ENCODE results near the gene ZFYVE19. TPM values are rescaled to one million over a fixed set of nuclear protein-coding genes. Genes with fewer than 3 reads are reported as not detected.

The ZFYVE19 gene
- total and polyA plus RNA-seq, 3 experiments from 2014 or later: 22.3 to 25.5 (median 22.5) TPM

- H3K27me3 ChIP-seq (ENCODE audit: insufficient read depth, low read length, poor library complexity, severe bottlenecking): no peaks in the 10 kb centered on the region
- peak in 1 of 5 donors; percentile 9 for DNase-seq
- Mint-ChIP-seq H3K36me3 (peaks cover 4 to 29% (median 13%) of the 10 kb centered on the region in 3 donors), H3K27ac (peak overlapping the region in 3 of 8 donors; percentile 26 to 46 (median 41)), H3K9me3 (no peaks in the 10 kb centered on the region), H3K4me3 (no peak overlapping the region), H3K4me1 (peaks cover 22 to 29% (median 27%) of the 10 kb centered on the region in 3 donors), H3K27me3 (no peaks in the 10 kb centered on the region)
- no peaks in the 10 kb centered on the region for H3K4me1 ChIP-seq (ENCODE audit: insufficient read depth, low read length)
- H3K4me3 ChIP-seq (ENCODE audit: low read length): no peak overlapping the region
- H3K36me3 ChIP-seq (ENCODE audit: insufficient read depth, low read length): no peaks in the 10 kb centered on the region
- ChIA-PET POLR2A (no interaction called here), CTCF (interaction anchor here (1.6 to 3.0 kb wide), 2 partner anchors 11 kb away, joined by 4 to 12 read pairs; no protein-coding TSS in a partner anchor)
- H3K9me3 ChIP-seq (ENCODE audit: low read length): no peaks in the 10 kb centered on the region
- no peak overlapping the region for H3K27ac ChIP-seq (ENCODE audit: low read depth, low read length)
Measured at GRCh38 chr15:40793216-40793989, 13.5 kb upstream of the ZFYVE19 start.

GRCh38 chr15:40796041-40796440 is 10.8 kb upstream of the ZFYVE19 start:
- H3K4me1 ChIP-seq (ENCODE audit: insufficient read depth, low read length): no peaks in the 10 kb centered on the region
- Mint-ChIP-seq H3K9me3 (no peaks in the 10 kb centered on the region), H3K36me3 (peaks cover 4 to 45% (median 17%) of the 10 kb centered on the region in 3 donors), H3K27ac (no peak overlapping the region), H3K4me3 (no peak overlapping the region), H3K4me1 (peaks cover 23 to 36% (median 35%) of the 10 kb centered on the region in 3 donors), H3K27me3 (no peaks in the 10 kb centered on the region)
- H3K9me3 ChIP-seq (ENCODE audit: low read length): no peaks in the 10 kb centered on the region
- H3K36me3 ChIP-seq (ENCODE audit: insufficient read depth, low read length): no peaks in the 10 kb centered on the region
- H3K27ac ChIP-seq (ENCODE audit: low read depth, low read length): no peak overlapping the region
- H3K4me3 ChIP-seq (ENCODE audit: low read length): no peak overlapping the region
- H3K27me3 ChIP-seq (ENCODE audit: insufficient read depth, low read length, poor library complexity, severe bottlenecking): no peaks in the 10 kb centered on the region
- CTCF ChIA-PET: interaction anchor here (0.9 kb wide), 1 partner anchor 8 kb away, joined by 4 read pairs; no protein-coding TSS in a partner anchor
- no peak for DNase-seq
- POLR2A ChIA-PET: no interaction called here

DNA sequence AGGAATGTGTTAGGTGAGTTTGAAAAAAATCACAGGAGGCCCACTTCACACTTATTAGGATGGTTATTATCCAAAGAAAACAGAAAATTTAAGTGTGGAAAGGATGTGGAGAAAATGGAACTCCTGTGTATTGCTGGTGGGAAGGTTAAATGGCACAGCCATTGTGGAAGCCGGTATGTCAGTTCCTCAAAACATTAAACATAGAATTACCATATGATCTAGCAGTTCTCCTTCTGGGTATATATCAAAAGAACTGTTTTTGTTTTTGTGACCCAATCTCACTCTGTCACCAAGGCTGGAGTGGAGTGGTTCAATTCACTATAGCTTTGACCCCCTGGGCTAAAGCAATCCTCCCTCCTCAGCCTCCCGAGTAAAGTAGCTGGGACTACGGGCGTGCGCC is 10.4 kb upstream of the ZFYVE19 start:
- peaks cover 25 to 39% (median 37%) of the 10 kb centered on the region in 3 donors for H3K4me1 Mint-ChIP-seq
- peak overlapping the region in 1 of 8 donors; percentile 17 for H3K27ac Mint-ChIP-seq
- H3K27me3 ChIP-seq (ENCODE audit: insufficient read depth, low read length, poor library complexity, severe bottlenecking): no peaks in the 10 kb centered on the region
- no peaks in the 10 kb centered on the region for H3K27me3 Mint-ChIP-seq
- no peak overlapping the region for H3K27ac ChIP-seq (ENCODE audit: low read depth, low read length)
- H3K4me3 Mint-ChIP-seq: no peak overlapping the region
- ChIA-PET POLR2A (no interaction called here), CTCF (interaction anchor here (0.9 to 1.0 kb wide), 2 partner anchors 9 to 14 kb away, joined by 4 read pairs; no protein-coding TSS in a partner anchor)
- no peaks in the 10 kb centered on the region for H3K9me3 ChIP-seq (ENCODE audit: low read length)
- H3K36me3 Mint-ChIP-seq: peaks cover 4 to 48% (median 19%) of the 10 kb centered on the region in 3 donors
- H3K36me3 ChIP-seq (ENCODE audit: insufficient read depth, low read length): no peaks in the 10 kb centered on the region
- no peak for DNase-seq
- no peaks in the 10 kb centered on the region for H3K9me3 Mint-ChIP-seq
- no peaks in the 10 kb centered on the region for H3K4me1 ChIP-seq (ENCODE audit: insufficient read depth, low read length)
- H3K4me3 ChIP-seq (ENCODE audit: low read length): no peak overlapping the region

GRCh38 chr15:40799523-40799922 is 7.4 kb upstream of the ZFYVE19 start:
- CTCF ChIA-PET: interaction anchor here (1.0 kb wide), 1 partner anchor 14 kb away, joined by 3 read pairs; no protein-coding TSS in a partner anchor
- no peaks in the 10 kb centered on the region for H3K9me3 Mint-ChIP-seq
- peaks cover 26 to 47% (median 40%) of the 10 kb centered on the region in 3 donors for H3K4me1 Mint-ChIP-seq
- no peaks in the 10 kb centered on the region for H3K4me1 ChIP-seq (ENCODE audit: insufficient read depth, low read length)
- no peaks in the 10 kb centered on the region for H3K27me3 Mint-ChIP-seq
- H3K27me3 ChIP-seq (ENCODE audit: insufficient read depth, low read length, poor library complexity, severe bottlenecking): no peaks in the 10 kb centered on the region
- no peak overlapping the region for H3K27ac Mint-ChIP-seq
- POLR2A ChIA-PET: no interaction called here
- H3K36me3 ChIP-seq (ENCODE audit: insufficient read depth, low read length): no peaks in the 10 kb centered on the region
- H3K36me3 Mint-ChIP-seq: peaks cover 4 to 42% (median 14%) of the 10 kb centered on the region in 3 donors
- H3K4me3 Mint-ChIP-seq: no peak overlapping the region
- no peak for DNase-seq
- H3K27ac ChIP-seq (ENCODE audit: low read depth, low read length): no peak overlapping the region
- H3K9me3 ChIP-seq (ENCODE audit: low read length): no peaks in the 10 kb centered on the region
- H3K4me3 ChIP-seq (ENCODE audit: low read length): no peak overlapping the region

- Histone ChIP-seq H3K27ac (ENCODE audit: low read depth, low read length) (no peak overlapping the region), H3K9me3 (ENCODE audit: low read length) (no peaks in the 10 kb centered on the region), H3K27me3 (ENCODE audit: insufficient read depth, low read length, poor library complexity, severe bottlenecking) (no peaks in the 10 kb centered on the region), H3K36me3 (ENCODE audit: insufficient read depth, low read length) (no peaks in the 10 kb centered on the region), H3K4me1 (ENCODE audit: insufficient read depth, low read length) (peaks cover 10% of the 10 kb centered on the region), H3K4me3 (ENCODE audit: low read length) (no peak overlapping the region)
- no peak for DNase-seq
- no peaks in the 10 kb centered on the region for H3K9me3 Mint-ChIP-seq
- H3K27me3 Mint-ChIP-seq: no peaks in the 10 kb centered on the region
- ChIA-PET POLR2A (no interaction called here), CTCF (no interaction called here)
- H3K36me3 Mint-ChIP-seq: peaks cover 3 to 44% (median 14%) of the 10 kb centered on the region in 3 donors
- H3K4me1 Mint-ChIP-seq: peaks cover 32 to 57% (median 42%) of the 10 kb centered on the region in 3 donors
- H3K27ac Mint-ChIP-seq: peak overlapping the region in 1 of 8 donors; percentile 52
- peak overlapping the region in 1 of 7 donors; percentile 46 for H3K4me3 Mint-ChIP-seq
Measured at GRCh38 chr15:40803076-40803475, 3.8 kb upstream of the ZFYVE19 start.

- no peak overlapping the region for H3K4me3 ChIP-seq (ENCODE audit: low read length)
- H3K36me3 Mint-ChIP-seq: peaks cover 0 to 40% (median 9%) of the 10 kb centered on the region in 3 donors
- ChIA-PET CTCF (no interaction called here), POLR2A (interaction anchor here (0.6 kb wide), 1 partner anchor 94 kb away, joined by 3 read pairs; no protein-coding TSS in a partner anchor)
- H3K27ac ChIP-seq (ENCODE audit: low read depth, low read length): no peak overlapping the region
- H3K4me1 ChIP-seq (ENCODE audit: insufficient read depth, low read length): peaks cover 16% of the 10 kb centered on the region
- H3K27me3 ChIP-seq (ENCODE audit: insufficient read depth, low read length, poor library complexity, severe bottlenecking): no peaks in the 10 kb centered on the region
- no peaks in the 10 kb centered on the region for H3K9me3 Mint-ChIP-seq
- peak overlapping the region in 2 of 8 donors; percentile 35 to 52 for H3K27ac Mint-ChIP-seq
- no peaks in the 10 kb centered on the region for H3K9me3 ChIP-seq (ENCODE audit: low read length)
- H3K36me3 ChIP-seq (ENCODE audit: insufficient read depth, low read length): no peaks in the 10 kb centered on the region
- peak overlapping the region in 2 of 7 donors; percentile 46 to 63 for H3K4me3 Mint-ChIP-seq
- DNase-seq: no peak
- peaks cover 34 to 58% (median 42%) of the 10 kb centered on the region in 3 donors for H3K4me1 Mint-ChIP-seq
- no peaks in the 10 kb centered on the region for H3K27me3 Mint-ChIP-seq
Measured at GRCh38 chr15:40803688-40804087, 3.2 kb upstream of the ZFYVE19 start.

- Histone ChIP-seq H3K27ac (ENCODE audit: low read depth, low read length) (peak overlapping the region; percentile 93), H3K27me3 (ENCODE audit: insufficient read depth, low read length, poor library complexity, severe bottlenecking) (no peaks in the 10 kb centered on the region), H3K9me3 (ENCODE audit: low read length) (no peaks in the 10 kb centered on the region), H3K4me3 (ENCODE audit: low read length) (peak overlapping the region; percentile 100), H3K4me1 (ENCODE audit: insufficient read depth, low read length) (peaks cover 18% of the 10 kb centered on the region), H3K36me3 (ENCODE audit: insufficient read depth, low read length) (peaks cover 7% of the 10 kb centered on the region)
- H3K27ac Mint-ChIP-seq: peak overlapping the region; percentile 88 to 99 (median 97)
- POLR2A ChIA-PET: interaction anchor here (0.6 to 1.5 kb wide), 3 partner anchors 19 to 112 kb away, joined by 4 to 11 read pairs (median 7); partner anchors contain the start of genes PPP1R14D and RAD51
- no peaks in the 10 kb centered on the region for H3K9me3 Mint-ChIP-seq
- CTCF ChIA-PET: interaction anchor here (0.6 to 1.2 kb wide), 4 partner anchors 21 to 302 kb away, joined by 3 to 4 read pairs (median 3); no protein-coding TSS in a partner anchor
- H3K4me1 Mint-ChIP-seq: peaks cover 29 to 46% (median 31%) of the 10 kb centered on the region in 3 donors
- peak overlapping the region; percentile 94 to 100 (median 99) for H3K4me3 Mint-ChIP-seq
- peaks cover 0 to 38% (median 6%) of the 10 kb centered on the region in 3 donors for H3K36me3 Mint-ChIP-seq
- H3K27me3 Mint-ChIP-seq: no peaks in the 10 kb centered on the region
- no peak for DNase-seq
Measured at GRCh38 chr15:40806672-40807027, 239 bp upstream of the ZFYVE19 start.
